T follicular helper cell (primary cell): ENCODE results near the gene EHD3.
"Not testable (repeated sequence)": the region's sequence is repeated elsewhere in the genome, so short reads cannot be mapped to it uniquely, and the experiment has no call there.

Source experiments
- DNase-seq: peaks from one replicate; pipeline ENCODE4 v3.0.0-alpha.2; 2020; ENCODE audit warnings: low read depth

The EHD3 gene

GRCh38 chr2:31255911-31256571 is 22.1 kb downstream of the EHD3 start:
- no peak for DNase-seq

- DNase-seq, result no peak
These were observed 22.8 kb downstream of the EHD3 start for GRCh38 chr2:31256611-31257382.

- no peak for DNase-seq
These were observed 24.4 kb downstream of the EHD3 start for GRCh38 chr2:31258351-31258750.

- DNase-seq, result no peak
These were observed 25.1 kb downstream of the EHD3 start for GRCh38 chr2:31259075-31259474.

- DNase-seq, result no peak
These were observed 26.9 kb downstream of the EHD3 start for GRCh38 chr2:31260870-31261269.

GRCh38 chr2:31263636-31264190 is 29.8 kb downstream of the EHD3 start:
- DNase-seq, result no peak

GRCh38 chr2:31265234-31265633 is 31.3 kb downstream of the EHD3 start:
- DNase-seq, result no peak

- no peak for DNase-seq
These were observed 32.9 kb downstream of the EHD3 start for GRCh38 chr2:31266804-31267203.

GRCh38 chr2:31267437-31268120 is 33.6 kb downstream of the EHD3 start:
- no peak for DNase-seq

- no peak for DNase-seq
These were observed 34.4 kb downstream of the EHD3 start for GRCh38 chr2:31268344-31268743.

- no peak for DNase-seq
These were observed 35.1 kb downstream of the EHD3 start for GRCh38 chr2:31269087-31269486.

GRCh38 chr2:31270131-31270530 is 36.2 kb downstream of the EHD3 start:
- DNase-seq, result no peak

- DNase-seq, result no peak
These were observed 36.9 kb downstream of the EHD3 start for GRCh38 chr2:31270822-31271231.

GRCh38 chr2:31271851-31272267 is 37.9 kb downstream of the EHD3 start:
- no peak for DNase-seq

- no peak for DNase-seq
These were observed 40.6 kb downstream of the EHD3 start for GRCh38 chr2:31274401-31275075.

- no peak for DNase-seq
These were observed 42.0 kb downstream of the EHD3 start for GRCh38 chr2:31275976-31276375.

- no peak for DNase-seq
These were observed 43.7 kb downstream of the EHD3 start for GRCh38 chr2:31277621-31278020.

- no peak for DNase-seq
These were observed 48.7 kb downstream of the EHD3 start for GRCh38 chr2:31282634-31283033.

GRCh38 chr2:31283193-31283919 is 49.4 kb downstream of the EHD3 start:
- not testable (repeated sequence) for DNase-seq

- no peak for DNase-seq
These were observed 50.2 kb downstream of the EHD3 start for GRCh38 chr2:31284107-31284506.

- no peak for DNase-seq
These were observed 52.3 kb downstream of the EHD3 start for GRCh38 chr2:31286230-31286629.
